HCT116 (cell line): Measurements from ENCODE around the gene RPL31. TPM values are rescaled to one million over a fixed set of nuclear protein-coding genes. Genes with fewer than 3 reads are reported as not detected.

Experiments used
- ATAC-seq: fragments of 200-7000 bp; cut with Tn5 transposase; 2 replicates; pipeline ENCODE4 v1.9.1; 2020; ENCODE audit warnings: mild to moderate bottlenecking, moderate library complexity
- BruUV-seq: library from RNA; stranded (reverse); fragments of 400-500 nt; replicated peaks from 2 replicates; lab custom pipeline; 2021; lab: Mats Ljungman, UMichigan
- CTCF ChIA-PET: fragments of 300-600 bp; sonication (Branson Sonifier 250); formaldehyde crosslinking; loops from one replicate; lab custom pipeline; 2021; ENCODE audit warnings: antibody characterized with exemption; lab: Charles Lee
- POLR2A ChIA-PET: fragments of 300-600, 350-600 bp; sonication (Branson Sonifier 250); formaldehyde crosslinking; loops from one replicate; lab custom pipeline; 2021; ENCODE audit warnings: antibody characterized with exemption; lab: Charles Lee
- RAD21 ChIA-PET, 2 experiments: fragments of 300-600 bp; sonication (Branson Sonifier 250); formaldehyde crosslinking; loops; one replicate each; lab custom pipeline; 2023; ENCODE audit warnings: low total read pairs in 2 of 2; ENCODE audit not compliant: uncharacterized antibody in 2 of 2, unreplicated experiment in 2 of 2, low non-redundant PET in 1 of 2; lab: Charles Lee
- DNase-seq: peaks from one replicate; pipeline ENCODE4 v3.0.0-alpha.2; 2010; ENCODE audit warnings: low read depth, low spot score
- H2AFZ ChIP-seq: fragments of 200-600 bp; shearing (Covaris generic), sonication (generic); 2 replicates; pipeline ENCODE4 v1.6.1; 2017; ENCODE audit warnings: low read depth, mixed run types, mixed read lengths, antibody characterized with exemption, low read length; ENCODE audit not compliant: poor library complexity, severe bottlenecking
- H3K27ac ChIP-seq: 2 replicates; pipeline ENCODE4 v1.5.1; 2012; ENCODE audit warnings: low read depth, low read length
- H3K27me3 ChIP-seq: fragments of 200-600 bp; sonication (generic); 2 replicates; pipeline ENCODE4 v1.6.1; 2016; ENCODE audit warnings: mixed run types, low read length, mixed read lengths; ENCODE audit not compliant: insufficient read depth
- H3K36me3 ChIP-seq, 2 experiments: fragments of 200-500 bp in 1 of 2; fragments of 200-600 bp in 1 of 2; sonication (Bioruptor generic) in 1 of 2; sonication (generic) in 1 of 2; 2 replicates each; pipeline versions ENCODE4 v1.5.1 to v1.6.1; 2014 to 2016; ENCODE audit warnings: low read length in 2 of 2, inconsistent platforms in 1 of 2, mixed read lengths in 1 of 2, mixed run types in 1 of 2; ENCODE audit not compliant: insufficient read depth in 2 of 2, control insufficient read depth in 1 of 2
- H3K4me1 ChIP-seq, 2 experiments: fragments of 200-600 bp in 1 of 2; sonication (generic) in 1 of 2; 2 replicates each; pipeline versions ENCODE4 v1.5.1 to v1.6.1; 2012 to 2017; ENCODE audit warnings: low read length in 2 of 2, inconsistent platforms in 1 of 2, mild to moderate bottlenecking in 1 of 2, mixed read lengths in 1 of 2, mixed run types in 1 of 2, moderate library complexity in 1 of 2; ENCODE audit not compliant: insufficient read depth in 2 of 2, control insufficient read depth in 1 of 2
- H3K4me2 ChIP-seq: fragments of 200-600 bp; sonication (generic); 2 replicates; pipeline ENCODE4 v1.6.1; 2017; ENCODE audit warnings: mixed run types, low read length, mixed read lengths
- H3K4me3 ChIP-seq, 2 experiments: fragments of 200-600 bp in 1 of 2; sonication (generic) in 1 of 2; replicated peaks in 1 of 2; 2 replicates each; pipeline ENCODE4 v1.5.1; 2011 to 2016; ENCODE audit warnings: low read length in 2 of 2, control low read depth in 1 of 2, low read depth in 1 of 2, mild to moderate bottlenecking in 1 of 2, mixed read lengths in 1 of 2, mixed run types in 1 of 2
- H3K79me2 ChIP-seq: fragments of 200-600 bp; sonication (generic); 2 replicates; pipeline ENCODE4 v1.6.1; 2017; ENCODE audit warnings: mild to moderate bottlenecking, mixed run types, low read length, moderate library complexity, mixed read lengths; ENCODE audit not compliant: insufficient read depth
- H3K9ac ChIP-seq: fragments of 200-600 bp; sonication (generic); 2 replicates; pipeline ENCODE4 v1.6.1; 2016; ENCODE audit warnings: low read length, mixed read lengths
- H3K9me2 ChIP-seq: fragments of 200-600 bp; sonication (generic), shearing (Covaris generic); 2 replicates; pipeline ENCODE4 v1.6.1; 2017; ENCODE audit warnings: mixed run types, mild to moderate bottlenecking, moderate library complexity; ENCODE audit not compliant: insufficient read depth
- H3K9me3 ChIP-seq, 2 experiments: fragments of 200-500 bp in 1 of 2; fragments of 200-600 bp in 1 of 2; sonication (Bioruptor generic) in 1 of 2; sonication (generic) in 1 of 2; 2 replicates each; pipeline ENCODE4 v1.6.1; 2014 to 2017; ENCODE audit warnings: low read length in 2 of 2, mixed read lengths in 2 of 2, inconsistent platforms in 1 of 2, low read depth in 1 of 2, mild to moderate bottlenecking in 1 of 2, mixed run types in 1 of 2, moderate library complexity in 1 of 2; ENCODE audit not compliant: control insufficient read depth in 1 of 2, insufficient read depth in 1 of 2
- H4K20me1 ChIP-seq: fragments of 200-600 bp; sonication (generic), shearing (Covaris generic); 2 replicates; pipeline ENCODE4 v1.6.1; 2017; ENCODE audit warnings: mixed run types, mild to moderate bottlenecking, moderate library complexity; ENCODE audit not compliant: insufficient read depth
- ATF3 ChIP-seq: IDR thresholded peaks from 2 replicates; pipeline ENCODE4 v1.6.1; 2012
- CBX3 ChIP-seq: IDR thresholded peaks from 2 replicates; pipeline ENCODE4 v1.6.1; 2012; ENCODE audit warnings: low read depth
- CEBPB ChIP-seq: IDR thresholded peaks from 2 replicates; pipeline ENCODE4 v1.6.1; 2012; ENCODE audit warnings: low read depth
- CTCF ChIP-seq, 3 experiments: fragments of 200-600 bp in 1 of 3; sonication (generic) in 1 of 3; IDR thresholded peaks in 2 of 3; conservative IDR thresholded peaks in 1 of 3; 2 replicates each; pipeline ENCODE4 v1.5.1; 2012 to 2017; ENCODE audit warnings: low read depth in 2 of 3, low read length in 2 of 3, antibody characterized with exemption in 1 of 3, borderline replicate concordance in 1 of 3, control low read depth in 1 of 3, mild to moderate bottlenecking in 1 of 3, mixed read lengths in 1 of 3, mixed run types in 1 of 3, moderate library complexity in 1 of 3; ENCODE audit not compliant: insufficient read depth in 1 of 3
- EGR1 ChIP-seq: IDR thresholded peaks from 2 replicates; pipeline ENCODE4 v1.6.1; 2012; ENCODE audit warnings: low read depth
- EZH2phosphoT487 ChIP-seq: fragments of 200-600 bp; IDR thresholded peaks from 2 replicates; pipeline ENCODE4 v1.6.1; 2018; ENCODE audit warnings: antibody characterized with exemption, borderline replicate concordance
- FOSL1 ChIP-seq: IDR thresholded peaks from 2 replicates; pipeline ENCODE4 v1.6.1; 2012; ENCODE audit warnings: low read depth
- JUND ChIP-seq: IDR thresholded peaks from 2 replicates; pipeline ENCODE4 v1.6.1; 2012
- MAX ChIP-seq: IDR thresholded peaks from 2 replicates; pipeline ENCODE4 v1.6.1; 2012
- POLR2A ChIP-seq: IDR thresholded peaks from 2 replicates; pipeline ENCODE4 v1.7.0; 2011; ENCODE audit warnings: borderline replicate concordance; ENCODE audit not compliant: insufficient read depth, insufficient read length; ENCODE audit errors: extremely low read depth
- REST ChIP-seq: IDR thresholded peaks from 2 replicates; pipeline ENCODE4 v1.6.1; 2012; ENCODE audit warnings: low read depth
- SIN3A ChIP-seq: IDR thresholded peaks from 2 replicates; pipeline ENCODE4 v1.6.1; 2012; ENCODE audit warnings: low read depth
- SP1 ChIP-seq: IDR thresholded peaks from 2 replicates; pipeline ENCODE4 v1.6.1; 2012; ENCODE audit warnings: low read depth
- SRF ChIP-seq: IDR thresholded peaks from 2 replicates; pipeline ENCODE4 v1.6.1; 2012; ENCODE audit warnings: low read depth
- TCF7L2 ChIP-seq: IDR thresholded peaks from 2 replicates; pipeline ENCODE4 v1.7.0; 2011; ENCODE audit warnings: borderline replicate concordance, inconsistent platforms; ENCODE audit not compliant: insufficient read depth, insufficient read length; ENCODE audit errors: extremely low read depth
- YY1 ChIP-seq: IDR thresholded peaks from 2 replicates; pipeline ENCODE4 v1.6.1; 2011; ENCODE audit warnings: low read length, low read depth, moderate library complexity, mild to moderate bottlenecking; ENCODE audit not compliant: insufficient replicate concordance; ENCODE audit errors: extremely low read depth
- ZBTB33 ChIP-seq: IDR thresholded peaks from 2 replicates; pipeline ENCODE4 v1.6.1; 2011; ENCODE audit warnings: mild to moderate bottlenecking, low read length, moderate library complexity; ENCODE audit not compliant: insufficient replicate concordance; ENCODE audit errors: extremely low read depth
- ZFX ChIP-seq: fragments of 450-650 bp; IDR thresholded peaks from 2 replicates; pipeline ENCODE4 v1.6.1; 2017
- intact Hi-C: fragments of 100-400 bp; cut with micrococcal nuclease; formaldehyde crosslinking; loops from 2 replicates; pipeline ENCODE4 v1.10.0; 2022
- total RNA-seq: library from RNA; stranded (reverse); gene quantifications from one replicate; pipeline ENCODE4 v1.2.1, GENCODE V29; 2021; ENCODE audit not compliant: unreplicated experiment

Gene RPL31
- total RNA-seq, 1 experiment from 2014 or later, result 1,340 TPM

- Histone ChIP-seq H3K9ac (no peak overlapping the region), H4K20me1 (no peaks in the 10 kb centered on the region), H3K4me2 (no peak overlapping the region), H3K4me1 (no peaks in the 10 kb centered on the region), H3K27ac (no peak overlapping the region), H2AFZ (no peak overlapping the region), H3K9me2 (no peaks in the 10 kb centered on the region), H3K79me2 (no peaks in the 10 kb centered on the region), H3K9me3 (no peaks in the 10 kb centered on the region), H3K36me3 (no peaks in the 10 kb centered on the region), H3K27me3 (no peaks in the 10 kb centered on the region), H3K4me3 (no peak overlapping the region)
- intact Hi-C loops, result no loop called here
- RAD21 ChIA-PET, result no interaction called here
- POLR2A ChIA-PET, result no interaction called here
- no TSS peak for BruUV-seq
- ATAC-seq, result no peak
- CTCF ChIA-PET, result no interaction called here
- no peak for TF ChIP-seq TCF7L2
- no peak for TF ChIP-seq EGR1
- no peak for TF ChIP-seq EZH2phosphoT487
- no peak for TF ChIP-seq SP1
- TF ChIP-seq FOSL1, result no peak
- no peak for TF ChIP-seq CBX3
- TF ChIP-seq ZFX, result no peak
- no peak for TF ChIP-seq JUND
- no peak for TF ChIP-seq ATF3
- TF ChIP-seq CEBPB, result no peak
- no peak for TF ChIP-seq MAX
- no peak for TF ChIP-seq ZBTB33
- TF ChIP-seq REST, result no peak
- no peak for TF ChIP-seq CTCF (IDR thresholded peaks at IDR 0.05 in 2 of 3, conservative IDR thresholded peaks at IDR 0.05 in 1 of 3; ENCODE audit: borderline replicate concordance in 1 of 3, insufficient read depth in 1 of 3, low read depth in 2 of 3, low read length in 2 of 3)
- TF ChIP-seq POLR2A, result no peak
- TF ChIP-seq SRF, result no peak
- no peak for TF ChIP-seq SIN3A
- no peak for TF ChIP-seq YY1
- DNase-seq, result no peak
These were observed 48.1 kb upstream of the RPL31 start for GRCh38 chr2:100954044-100954420.
